A549 (cell line): ENCODE measurements around the gene CLTCL1.

Experiments used
- CEBPB ChIP-seq, 2 experiments: fragments of >200 bp in 1 of 2; sonication (Bioruptor Twin) in 1 of 2; formaldehyde crosslinking in 1 of 2; IDR thresholded peaks; 2 replicates each; pipeline ENCODE4 v1.6.1; 2012 to 2016
- CTCF ChIP-seq: fragments of >200 bp; sonication (Bioruptor Twin); formaldehyde crosslinking; IDR thresholded peaks from 3 replicates; pipeline ENCODE4 v1.5.1; 2016
- JUN ChIP-seq, 2 experiments: fragments of >200 bp; sonication (Bioruptor Twin); formaldehyde crosslinking; IDR thresholded peaks; 2 replicates in 1 of 2; 3 replicates in 1 of 2; pipeline ENCODE4 v1.6.1; 2016 to 2017
- JUNB ChIP-seq: fragments of >200 bp; sonication (Bioruptor Twin); formaldehyde crosslinking; IDR thresholded peaks from 2 replicates; pipeline ENCODE4 v1.6.1; 2016
- MYC ChIP-seq: IDR thresholded peaks from 2 replicates; pipeline ENCODE4 v1.6.1; 2012; ENCODE audit warnings: mild to moderate bottlenecking, inconsistent platforms, low read length, improper control_type of control experiment, borderline replicate concordance
- USF2 ChIP-seq: fragments of 450-650 bp; IDR thresholded peaks from 2 replicates; pipeline ENCODE4 v1.6.1; 2014; ENCODE audit warnings: antibody characterized with exemption

- TF ChIP-seq JUN (IDR thresholded peaks at IDR 0.05), result no peak
- TF ChIP-seq CEBPB (IDR thresholded peaks at IDR 0.05), result no peak
- TF ChIP-seq CTCF, result no peak
- no peak for TF ChIP-seq JUNB
- no peak for TF ChIP-seq MYC
- no peak for TF ChIP-seq USF2
Measured at GRCh38 chr22:19183216-19183615, 108.3 kb downstream of the CLTCL1 start.
